ENCODE data around the gene NR6A1. TPM values are rescaled to one million over a fixed set of nuclear protein-coding genes. Genes with fewer than 3 reads are reported as not detected.

Gene NR6A1
- total RNA-seq, 1 experiment from 2014 or later, result 99.3 TPM

GRCh38 chr9:124594673-124595072, 176.4 kb downstream of the NR6A1 start:
- H3K27ac ChIP-seq (ENCODE audit: insufficient read length, low read depth, low read length), result peak overlapping the region; percentile 89
- no peak overlapping the region for H4K5ac ChIP-seq (ENCODE audit: insufficient read length, low read depth, low read length)
- peaks cover 2% of the 10 kb centered on the region for H3K23me2 ChIP-seq (ENCODE audit: insufficient read length, low read depth, low read length, poor library complexity, severe bottlenecking)
- no peak for TF ChIP-seq CTCF (conservative IDR thresholded peaks at IDR 0.05)
- H2BK12ac ChIP-seq (ENCODE audit: insufficient read length, low read depth, low read length), result no peak overlapping the region
- Mint-ChIP-seq H3K9me3 (no peaks in the 10 kb centered on the region), H3K27ac (peak overlapping the region; percentile 95 to 99 (median 99)), H3K4me1 (peaks cover 78 to 84% of the 10 kb centered on the region in 2 experiments), H3K36me3 (ENCODE audit: insufficient read depth in 1 of 3, low read depth in 3 of 3) (peaks cover 0 to 4% (median 2%) of the 10 kb centered on the region in 3 experiments; a peak in 4 of 7 replicates), H3K27me3 (ENCODE audit: low read depth) (no peaks in the 10 kb centered on the region; the same call in 1 of the 2 replicates), H3K4me3 (peak overlapping the region; percentile 63 to 77)
- no CpG with 5 or more reads among the region's 3 CpGs for WGBS (ENCODE audit: extremely low coverage, insufficient read length, low lambda C conversion rate)
- H3K79me1 ChIP-seq (ENCODE audit: insufficient read depth, low read depth, low read length, poor library complexity, severe bottlenecking), result peaks cover 3% of the 10 kb centered on the region
- no peak overlapping the region for H3K14ac ChIP-seq (ENCODE audit: insufficient read depth, low read length)
- no peaks in the 10 kb centered on the region for H3K27me3 ChIP-seq (ENCODE audit: insufficient read depth, low read length)
- H3K9me3 ChIP-seq (ENCODE audit: control insufficient read depth, low read depth, low read length), result no peaks in the 10 kb centered on the region
- H2BK120ac ChIP-seq (ENCODE audit: low read depth, low read length, poor library complexity, severe bottlenecking), result no peak overlapping the region
- no peak overlapping the region for H2BK20ac ChIP-seq (ENCODE audit: low read depth, low read length, poor library complexity, severe bottlenecking)
- H2AK5ac ChIP-seq (ENCODE audit: insufficient read length, low read length), result no peak overlapping the region
- H3K9ac ChIP-seq (ENCODE audit: extremely low read depth, insufficient read length, low read length), result no peak overlapping the region
- H3K18ac ChIP-seq (ENCODE audit: insufficient read length, low read depth, low read length), result no peak overlapping the region
- H4K8ac ChIP-seq (replicated peaks; ENCODE audit: insufficient read length, low read depth, low read length), result no peak overlapping the region
- no peaks in the 10 kb centered on the region; the same call in 1 of the 2 replicates for H3K79me2 ChIP-seq (ENCODE audit: insufficient read depth, low read length)
- no peak overlapping the region for H3K23ac ChIP-seq (ENCODE audit: insufficient read length, low read depth, low read length)
- H3K4me1 ChIP-seq (ENCODE audit: insufficient read depth, low read length), result peaks cover 25% of the 10 kb centered on the region
- H3K56ac ChIP-seq (ENCODE audit: insufficient read length, low read depth, low read length), result no peak overlapping the region
- peak overlapping the region; percentile 1 for H3K4me2 ChIP-seq (ENCODE audit: insufficient read depth, insufficient read length, low read length)
- no peak overlapping the region for H2BK15ac ChIP-seq (ENCODE audit: low read depth, low read length)
- no peak overlapping the region for H2BK5ac ChIP-seq (ENCODE audit: insufficient read length, low read length)
- peak overlapping the region; percentile 87 for H3T11ph ChIP-seq (ENCODE audit: low read length)
- DNase-seq, result no peak
- H2AFZ ChIP-seq (ENCODE audit: low read length), result no peak overlapping the region
- H4K91ac ChIP-seq (ENCODE audit: insufficient read length, low read depth, low read length), result no peak overlapping the region
- no peaks in the 10 kb centered on the region for H4K20me1 ChIP-seq (ENCODE audit: control insufficient read depth, insufficient read depth, insufficient read length)
- no peak overlapping the region for H3K4ac ChIP-seq (ENCODE audit: low read depth, low read length)

All from H9 (cell line).